K562 (cell line): Measurements from ENCODE around the gene RAB13. TPM values are rescaled to one million over a fixed set of nuclear protein-coding genes. Genes with fewer than 3 reads are reported as not detected.

Experiments used
- CHD2 ChIP-seq: IDR thresholded peaks from 2 replicates; pipeline ENCODE4 v1.6.1; 2011; ENCODE audit warnings: low read depth, low read length
- CHD4 ChIP-seq: fragments of 200-600 bp; sonication (generic); IDR thresholded peaks from 3 replicates; pipeline ENCODE4 v1.6.1; 2012; ENCODE audit warnings: low read depth, mild to moderate bottlenecking, mixed read lengths, low read length, inconsistent platforms; ENCODE audit not compliant: insufficient read depth, insufficient replicate concordance, poor library complexity, severe bottlenecking
- CREB1 ChIP-seq, 2 experiments: sonication (generic) in 1 of 2; formaldehyde crosslinking in 1 of 2; IDR thresholded peaks; 2 replicates each; pipeline versions ENCODE4 v1.6.1 to v1.8.0; 2012 to 2022; ENCODE audit warnings: inconsistent platforms in 1 of 2, mild to moderate bottlenecking in 1 of 2, missing genetic modification reagents in 1 of 2, moderate library complexity in 1 of 2
- CREBBP ChIP-seq: IDR thresholded peaks from one replicate; pipeline ENCODE4 v1.6.1; 2012; ENCODE audit warnings: low read depth, mild to moderate bottlenecking, control low read depth, inconsistent platforms, low read length
- DACH1 ChIP-seq: fragments of 450-650 bp; IDR thresholded peaks from 2 replicates; pipeline ENCODE4 v1.6.1; 2018; ENCODE audit not compliant: partially characterized antibody
- EP400 ChIP-seq: fragments of 450-650 bp; IDR thresholded peaks from 2 replicates; pipeline ENCODE4 v1.6.1; 2017; ENCODE audit warnings: antibody characterized with exemption, mild to moderate bottlenecking, moderate library complexity
- FOXK1 ChIP-seq: sonication (generic); formaldehyde crosslinking; IDR thresholded peaks from 2 replicates; pipeline ENCODE4 v1.8.0; 2022; ENCODE audit warnings: missing genetic modification reagents, mild to moderate bottlenecking, borderline replicate concordance
- MTA3 ChIP-seq: fragments of 450-650 bp; formaldehyde crosslinking; IDR thresholded peaks from 2 replicates; pipeline ENCODE4 v1.6.1; 2017; ENCODE audit warnings: mild to moderate bottlenecking, borderline replicate concordance
- RBM15 ChIP-seq: fragments of 200-400 bp; formaldehyde crosslinking; IDR thresholded peaks from 2 replicates; pipeline ENCODE4 v1.6.1; 2018; ENCODE audit warnings: mild to moderate bottlenecking, low read length, moderate library complexity; ENCODE audit not compliant: insufficient read depth
- RUNX1 ChIP-seq: sonication (generic); IDR thresholded peaks from 2 replicates; pipeline ENCODE4 v1.6.1; 2016; ENCODE audit warnings: antibody characterized with exemption, low read depth
- SRF ChIP-seq, 2 experiments: fragments of 250-450, 450-650 bp in 1 of 2; sonication (Bioruptor Pico) in 1 of 2; sonication (generic) in 1 of 2; formaldehyde crosslinking; IDR thresholded peaks; 2 replicates each; pipeline versions ENCODE4 v1.5.0 to v1.5.1; 2020 to 2022; ENCODE audit warnings: mild to moderate bottlenecking in 1 of 2, missing genetic modification reagents in 1 of 2
- ZFPM2 ChIP-seq: fragments of 250-450 bp; sonication (Bioruptor Pico); IDR thresholded peaks from 2 replicates; pipeline ENCODE4 v1.5.1; 2022; ENCODE audit warnings: mild to moderate bottlenecking
- ZNF184 ChIP-seq: sonication (generic); formaldehyde crosslinking; IDR thresholded peaks from 2 replicates; pipeline ENCODE4 v1.5.0; 2020; ENCODE audit warnings: missing genetic modification reagents
- ZNF354B ChIP-seq: fragments of 250-450 bp; sonication (Bioruptor Pico); IDR thresholded peaks from 2 replicates; pipeline ENCODE4 v1.4.0; 2020
- ZNF695 ChIP-seq: fragments of 450-650 bp; formaldehyde crosslinking; IDR thresholded peaks from 2 replicates; pipeline ENCODE4 v1.4.0; 2020; ENCODE audit warnings: mild to moderate bottlenecking, moderate library complexity
- ZNF780A ChIP-seq: fragments of 250-450 bp; sonication (Bioruptor Pico); IDR thresholded peaks from 2 replicates; pipeline ENCODE4 v1.5.0; 2021; ENCODE audit warnings: mild to moderate bottlenecking
- ZNF830 ChIP-seq: fragments of 250-450 bp; sonication (Bioruptor Pico); IDR thresholded peaks from 2 replicates; pipeline ENCODE4 v1.5.0; 2021; ENCODE audit warnings: mild to moderate bottlenecking
- polyA plus RNA-seq, 8 experiments: library from polyadenylated mRNA; depleted of rRNA in 4 of 8; stranded (reverse) in 5 of 8; unstranded in 3 of 8; fragments of >200 nt; fragmentation: Nextera tagmentation in 2 of 8; fragmentation: Illumina TruSeq in 1 of 8; extraction: Ambion mirVana in 2 of 8; extraction: Trizol in 1 of 8; gene quantifications; 2 replicates each; pipeline versions ENCODE4 v1.2.1 to v1.2.3, GENCODE V29; 2011 to 2014; ENCODE audit warnings: inconsistent platforms in 1 of 8, missing spikeins in 1 of 8
- total RNA-seq, 7 experiments: library from RNA; depleted of rRNA in 6 of 7; stranded (reverse); fragments of >200 nt in 6 of 7; fragmentation: Illumina TruSeq in 2 of 7; extraction: Trizol in 2 of 7; gene quantifications; 2 replicates each; pipeline versions ENCODE4 v1.2.1 to v1.2.3, GENCODE V29; 2011 to 2021; ENCODE audit warnings: low replicate concordance in 1 of 7
- TF ChIP-seq, protein P1 (sequence below): sonication (generic); formaldehyde crosslinking; IDR thresholded peaks from 2 replicates; pipeline ENCODE4 v1.8.1; 2023; ENCODE audit warnings: mild to moderate bottlenecking, missing genetic modification reagents
- TF ChIP-seq, protein P2 (sequence below): fragments of 250-450 bp; sonication (Bioruptor Pico); IDR thresholded peaks from 2 replicates; pipeline ENCODE4 v1.9.0; 2021; ENCODE audit warnings: mild to moderate bottlenecking
- TF ChIP-seq, protein P3 (sequence below): fragments of 250-450 bp; sonication (Bioruptor Pico); IDR thresholded peaks from 2 replicates; pipeline ENCODE4 v1.5.0; 2022; ENCODE audit warnings: mild to moderate bottlenecking
- TF ChIP-seq, protein P4 (sequence below): sonication (generic); formaldehyde crosslinking; IDR thresholded peaks from 2 replicates; pipeline ENCODE4 v1.8.0; 2022; ENCODE audit warnings: missing genetic modification reagents, mild to moderate bottlenecking, borderline replicate concordance

Gene RAB13
- total and polyA plus RNA-seq, 9 of the 15 experiments (the other 6 are each of a cell fraction or from before 2014, with no cell fraction given) = 22.3 to 100 (median 39.8) TPM

DNA sequence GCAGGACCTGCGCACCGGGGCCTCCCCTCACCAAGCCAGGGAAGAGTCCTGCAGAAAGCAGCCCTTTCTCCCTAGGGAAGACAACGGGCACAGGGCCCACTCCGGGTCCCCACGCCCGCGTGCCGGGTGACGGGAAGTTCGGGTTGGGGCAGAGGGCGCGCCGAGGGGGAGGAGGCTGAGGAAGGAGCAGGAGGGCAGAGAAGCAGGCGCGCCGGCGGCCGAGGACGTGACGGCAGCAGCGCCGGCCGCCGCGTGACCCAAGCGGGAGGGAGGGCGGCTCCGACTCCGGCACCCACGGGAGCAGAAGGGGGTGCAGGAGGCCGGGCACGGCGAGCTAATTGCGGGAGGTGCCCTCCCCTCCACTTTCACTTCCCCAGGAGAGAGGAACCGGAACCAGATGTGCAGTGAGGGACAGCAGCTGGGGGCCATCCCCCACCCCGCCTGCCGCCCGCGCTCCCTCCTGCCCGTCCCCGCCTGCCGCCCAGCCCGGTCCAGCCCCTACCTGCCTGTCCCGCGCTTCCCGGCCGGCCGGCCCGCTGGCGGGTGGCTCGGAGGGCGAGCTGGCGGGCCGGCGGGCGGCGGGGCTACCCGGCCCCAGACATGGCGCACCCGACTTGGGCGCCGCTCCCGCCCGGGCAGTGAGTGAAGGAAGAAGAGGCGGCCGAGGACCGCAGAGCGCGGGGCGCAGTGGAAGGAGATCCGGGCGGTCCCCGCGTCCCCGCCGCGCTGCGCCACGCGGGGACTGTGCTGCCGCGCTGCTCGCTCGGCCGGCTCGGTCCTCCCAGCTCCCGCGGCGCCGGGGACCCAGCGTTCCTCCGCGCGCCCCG lies 40.1 kb downstream of the RAB13 start (continued):
- TF ChIP-seq CHD4 (no peak), RBM15 (no peak), ZNF780A (CRISPR knock-in tag) (no peak), EP400 (peak; percentile 54; the same call in 1 of the 2 replicates), RUNX1 (0 out of 2 replicates have a peak, but pooled peaks have one; percentile 6), ZNF830 (CRISPR knock-in tag) (no peak), FOXK1 (CRISPR knock-in tag) (peak; percentile 4; the same call in 1 of the 2 replicates), ZFPM2 (CRISPR knock-in tag) (no peak), ZNF354B (CRISPR knock-in tag) (no peak), CHD2 (no peak), CREB1 (IDR thresholded peaks at IDR 0.05) (no peak), CREB1 (CRISPR knock-in tag; IDR thresholded peaks at IDR 0.05) (no peak), SRF (CRISPR knock-in tag; IDR thresholded peaks at IDR 0.05) (no peak), CREBBP (no peak), MTA3 (no peak), ZNF695 (no peak), ZNF184 (CRISPR knock-in tag) (no peak), DACH1 (peak; percentile 22)
- TF ChIP-seq, protein P1, sequence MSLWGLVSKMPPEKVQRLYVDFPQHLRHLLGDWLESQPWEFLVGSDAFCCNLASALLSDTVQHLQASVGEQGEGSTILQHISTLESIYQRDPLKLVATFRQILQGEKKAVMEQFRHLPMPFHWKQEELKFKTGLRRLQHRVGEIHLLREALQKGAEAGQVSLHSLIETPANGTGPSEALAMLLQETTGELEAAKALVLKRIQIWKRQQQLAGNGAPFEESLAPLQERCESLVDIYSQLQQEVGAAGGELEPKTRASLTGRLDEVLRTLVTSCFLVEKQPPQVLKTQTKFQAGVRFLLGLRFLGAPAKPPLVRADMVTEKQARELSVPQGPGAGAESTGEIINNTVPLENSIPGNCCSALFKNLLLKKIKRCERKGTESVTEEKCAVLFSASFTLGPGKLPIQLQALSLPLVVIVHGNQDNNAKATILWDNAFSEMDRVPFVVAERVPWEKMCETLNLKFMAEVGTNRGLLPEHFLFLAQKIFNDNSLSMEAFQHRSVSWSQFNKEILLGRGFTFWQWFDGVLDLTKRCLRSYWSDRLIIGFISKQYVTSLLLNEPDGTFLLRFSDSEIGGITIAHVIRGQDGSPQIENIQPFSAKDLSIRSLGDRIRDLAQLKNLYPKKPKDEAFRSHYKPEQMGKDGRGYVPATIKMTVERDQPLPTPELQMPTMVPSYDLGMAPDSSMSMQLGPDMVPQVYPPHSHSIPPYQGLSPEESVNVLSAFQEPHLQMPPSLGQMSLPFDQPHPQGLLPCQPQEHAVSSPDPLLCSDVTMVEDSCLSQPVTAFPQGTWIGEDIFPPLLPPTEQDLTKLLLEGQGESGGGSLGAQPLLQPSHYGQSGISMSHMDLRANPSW (CRISPR knock-in tag) = no peak
- TF ChIP-seq, protein P2, sequence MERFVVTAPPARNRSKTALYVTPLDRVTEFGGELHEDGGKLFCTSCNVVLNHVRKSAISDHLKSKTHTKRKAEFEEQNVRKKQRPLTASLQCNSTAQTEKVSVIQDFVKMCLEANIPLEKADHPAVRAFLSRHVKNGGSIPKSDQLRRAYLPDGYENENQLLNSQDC (CRISPR knock-in tag) = no peak
- TF ChIP-seq, protein P3, sequence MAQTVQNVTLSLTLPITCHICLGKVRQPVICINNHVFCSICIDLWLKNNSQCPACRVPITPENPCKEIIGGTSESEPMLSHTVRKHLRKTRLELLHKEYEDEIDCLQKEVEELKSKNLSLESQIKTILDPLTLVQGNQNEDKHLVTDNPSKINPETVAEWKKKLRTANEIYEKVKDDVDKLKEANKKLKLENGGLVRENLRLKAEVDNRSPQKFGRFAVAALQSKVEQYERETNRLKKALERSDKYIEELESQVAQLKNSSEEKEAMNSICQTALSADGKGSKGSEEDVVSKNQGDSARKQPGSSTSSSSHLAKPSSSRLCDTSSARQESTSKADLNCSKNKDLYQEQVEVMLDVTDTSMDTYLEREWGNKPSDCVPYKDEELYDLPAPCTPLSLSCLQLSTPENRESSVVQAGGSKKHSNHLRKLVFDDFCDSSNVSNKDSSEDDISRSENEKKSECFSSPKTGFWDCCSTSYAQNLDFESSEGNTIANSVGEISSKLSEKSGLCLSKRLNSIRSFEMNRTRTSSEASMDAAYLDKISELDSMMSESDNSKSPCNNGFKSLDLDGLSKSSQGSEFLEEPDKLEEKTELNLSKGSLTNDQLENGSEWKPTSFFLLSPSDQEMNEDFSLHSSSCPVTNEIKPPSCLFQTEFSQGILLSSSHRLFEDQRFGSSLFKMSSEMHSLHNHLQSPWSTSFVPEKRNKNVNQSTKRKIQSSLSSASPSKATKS (CRISPR knock-in tag) = no peak
- TF ChIP-seq, protein P4, sequence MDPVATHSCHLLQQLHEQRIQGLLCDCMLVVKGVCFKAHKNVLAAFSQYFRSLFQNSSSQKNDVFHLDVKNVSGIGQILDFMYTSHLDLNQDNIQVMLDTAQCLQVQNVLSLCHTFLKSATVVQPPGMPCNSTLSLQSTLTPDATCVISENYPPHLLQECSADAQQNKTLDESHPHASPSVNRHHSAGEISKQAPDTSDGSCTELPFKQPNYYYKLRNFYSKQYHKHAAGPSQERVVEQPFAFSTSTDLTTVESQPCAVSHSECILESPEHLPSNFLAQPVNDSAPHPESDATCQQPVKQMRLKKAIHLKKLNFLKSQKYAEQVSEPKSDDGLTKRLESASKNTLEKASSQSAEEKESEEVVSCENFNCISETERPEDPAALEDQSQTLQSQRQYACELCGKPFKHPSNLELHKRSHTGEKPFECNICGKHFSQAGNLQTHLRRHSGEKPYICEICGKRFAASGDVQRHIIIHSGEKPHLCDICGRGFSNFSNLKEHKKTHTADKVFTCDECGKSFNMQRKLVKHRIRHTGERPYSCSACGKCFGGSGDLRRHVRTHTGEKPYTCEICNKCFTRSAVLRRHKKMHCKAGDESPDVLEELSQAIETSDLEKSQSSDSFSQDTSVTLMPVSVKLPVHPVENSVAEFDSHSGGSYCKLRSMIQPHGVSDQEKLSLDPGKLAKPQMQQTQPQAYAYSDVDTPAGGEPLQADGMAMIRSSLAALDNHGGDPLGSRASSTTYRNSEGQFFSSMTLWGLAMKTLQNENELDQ (CRISPR knock-in tag) = no peak
